GM23338 (cell line): ENCODE measurements around the gene ZCWPW2. TPM values are rescaled to one million over a fixed set of nuclear protein-coding genes. Genes with fewer than 3 reads are reported as not detected.
A peak's percentile ranks its signal among the peaks of the same experiment; 100 is the strongest.

Experiments
- ATAC-seq: fragments of 200-7000 bp; cut with Tn5 transposase; 3 replicates; pipeline ENCODE4 v1.9.1; 2020
- DNase-seq: peaks from one replicate; pipeline ENCODE4 v3.0.0-alpha.2; 2015; ENCODE audit warnings: low spot score
- H2AFZ ChIP-seq: fragments of 200-600 bp; sonication (generic); 2 replicates; pipeline ENCODE4 v1.8.0; 2016; ENCODE audit warnings: antibody characterized with exemption, mild to moderate bottlenecking, moderate library complexity
- H3F3A ChIP-seq: fragments of 200-600 bp; sonication (generic); replicated peaks from 2 replicates; pipeline ENCODE4 v1.8.0; 2017; ENCODE audit warnings: antibody characterized with exemption, mixed run types, low read depth
- H3K27ac ChIP-seq: fragments of 200-600 bp; sonication (generic); 2 replicates; pipeline ENCODE4 v1.6.1; 2016; ENCODE audit warnings: low read depth
- H3K27me3 ChIP-seq: fragments of 200-600 bp; sonication (generic); 2 replicates; pipeline ENCODE4 v1.8.0; 2016; ENCODE audit warnings: mild to moderate bottlenecking, mixed run types, moderate library complexity; ENCODE audit not compliant: insufficient read depth
- H3K36me3 ChIP-seq: fragments of 200-600 bp; sonication (generic); 2 replicates; pipeline ENCODE4 v1.8.0; 2016; ENCODE audit warnings: mild to moderate bottlenecking; ENCODE audit not compliant: insufficient read depth
- H3K4me1 ChIP-seq: fragments of 200-600 bp; sonication (generic); 2 replicates; pipeline ENCODE4 v1.8.0; 2016; ENCODE audit warnings: mild to moderate bottlenecking, moderate library complexity; ENCODE audit not compliant: insufficient read depth
- H3K4me2 ChIP-seq: fragments of 200-600 bp; sonication (generic); 2 replicates; pipeline ENCODE4 v1.7.1; 2017; ENCODE audit warnings: mixed run types
- H3K4me3 ChIP-seq: fragments of 200-600 bp; sonication (generic); 2 replicates; pipeline ENCODE4 v1.6.1; 2016; ENCODE audit warnings: mixed run types
- H3K79me2 ChIP-seq: fragments of 200-600 bp; sonication (generic); replicated peaks from 2 replicates; pipeline ENCODE4 v1.8.0; 2017; ENCODE audit warnings: mild to moderate bottlenecking; ENCODE audit not compliant: insufficient read depth
- H3K9me2 ChIP-seq: fragments of 200-600 bp; sonication (generic); 2 replicates; pipeline ENCODE4 v1.8.0; 2017; ENCODE audit not compliant: insufficient read depth
- H4K20me1 ChIP-seq: fragments of 200-600 bp; sonication (generic); replicated peaks from 2 replicates; pipeline ENCODE4 v1.8.0; 2017; ENCODE audit warnings: mild to moderate bottlenecking; ENCODE audit not compliant: insufficient read depth
- H3K27ac Mint-ChIP-seq: 2 replicates; pipeline ENCODE4 v1.8.0; 2020; ENCODE audit warnings: inconsistent platforms, mild to moderate bottlenecking, moderate library complexity, mixed read lengths
- H3K27me3 Mint-ChIP-seq: 3 replicates; pipeline ENCODE4 v1.8.0; 2022; ENCODE audit warnings: low read depth, mild to moderate bottlenecking, moderate library complexity, mixed read lengths, inconsistent platforms; ENCODE audit not compliant: insufficient read depth, poor library complexity
- H3K36me3 Mint-ChIP-seq: 3 replicates; pipeline ENCODE4 v1.8.0; 2021; ENCODE audit warnings: low read depth, mild to moderate bottlenecking, inconsistent platforms, moderate library complexity, mixed read lengths
- H3K4me1 Mint-ChIP-seq: 3 replicates; pipeline ENCODE4 v1.8.0; 2020; ENCODE audit warnings: mild to moderate bottlenecking, inconsistent platforms, mixed read lengths
- H3K4me3 Mint-ChIP-seq: 3 replicates; pipeline ENCODE4 v1.8.0; 2021; ENCODE audit warnings: moderate library complexity, mild to moderate bottlenecking, inconsistent platforms, mixed read lengths
- H3K9me3 Mint-ChIP-seq: 3 replicates; pipeline ENCODE4 v1.8.0; 2020; ENCODE audit warnings: moderate library complexity, mild to moderate bottlenecking, inconsistent platforms, mixed read lengths
- ETS1 ChIP-seq: IDR thresholded peaks from 2 replicates; pipeline ENCODE4 v1.6.1; 2016; ENCODE audit warnings: antibody characterized with exemption
- EZH2 ChIP-seq: fragments of 200-600 bp; sonication (generic); IDR thresholded peaks from one replicate; pipeline ENCODE4 v1.8.0; 2017; ENCODE audit warnings: antibody characterized with exemption, mild to moderate bottlenecking, low read depth; ENCODE audit not compliant: unreplicated experiment
- EZH2phosphoT487 ChIP-seq: fragments of 200-600 bp; sonication (generic); IDR thresholded peaks from one replicate; pipeline ENCODE4 v1.8.1; 2018; ENCODE audit warnings: antibody characterized with exemption; ENCODE audit not compliant: unreplicated experiment
- NANOG ChIP-seq: IDR thresholded peaks from 2 replicates; pipeline ENCODE4 v1.6.1; 2016; ENCODE audit warnings: antibody characterized with exemption, borderline replicate concordance
- POLR2AphosphoS5 ChIP-seq: IDR thresholded peaks from 2 replicates; pipeline ENCODE4 v1.6.1; 2016; ENCODE audit warnings: antibody characterized with exemption, low read depth
- STAT1 ChIP-seq: IDR thresholded peaks from one replicate; pipeline ENCODE4 v1.6.1; 2016; ENCODE audit warnings: antibody characterized with exemption; ENCODE audit not compliant: unreplicated experiment
- ZNF114 ChIP-seq: fragments of 250-450 bp; sonication (Bioruptor Pico); IDR thresholded peaks from 2 replicates; pipeline ENCODE4 v1.5.0; 2020; ENCODE audit warnings: mild to moderate bottlenecking, moderate library complexity
- ZNF331 ChIP-seq: fragments of 250-450 bp; sonication (Bioruptor Pico); IDR thresholded peaks from 2 replicates; pipeline ENCODE4 v1.5.0; 2020; ENCODE audit warnings: low read depth, mild to moderate bottlenecking, moderate library complexity
- polyA plus RNA-seq: library from polyadenylated mRNA; unstranded; fragments of >200 nt; fragmentation: Nextera tagmentation; extraction: Ambion mirVana; gene quantifications from 2 replicates; pipeline ENCODE4 v1.2.1, GENCODE V29; 2016
- total RNA-seq: library from RNA; depleted of rRNA; stranded (reverse); fragments of >200 nt; shearing (Covaris generic); gene quantifications from 2 replicates; pipeline ENCODE4 v1.2.3, GENCODE V29; 2014
- TF ChIP-seq, protein P1 (sequence below): IDR thresholded peaks from one replicate; pipeline ENCODE4 v1.6.1; 2018; ENCODE audit warnings: antibody characterized with exemption; ENCODE audit not compliant: unreplicated experiment
- TF ChIP-seq, protein P2 (sequence below), 2 experiments: fragments of 200-600 bp in 1 of 2; sonication (generic) in 1 of 2; conservative IDR thresholded peaks; 2 replicates each; pipeline versions ENCODE4 v1.5.1 to v1.6.1; 2016 to 2017; ENCODE audit warnings: antibody characterized with exemption in 2 of 2, low read depth in 2 of 2, mild to moderate bottlenecking in 2 of 2, moderate library complexity in 1 of 2
- TF ChIP-seq, protein P3 (sequence below): fragments of 250-450 bp; sonication (Bioruptor Pico); IDR thresholded peaks from 2 replicates; pipeline ENCODE4 v1.5.0; 2020; ENCODE audit warnings: mild to moderate bottlenecking, moderate library complexity

The ZCWPW2 gene
- total and polyA plus RNA-seq, 2 experiments from 2014 or later = 0.55 TPM; not detected in 1

- H3K4me3 Mint-ChIP-seq = no peak overlapping the region
- no peaks in the 10 kb centered on the region for H4K20me1 ChIP-seq
- no peak for DNase-seq
- H3K36me3 Mint-ChIP-seq = no peaks in the 10 kb centered on the region
- peak overlapping the region; percentile 17; the same call in 1 of the 2 replicates for H3K4me2 ChIP-seq
- TF ChIP-seq, protein P1, sequence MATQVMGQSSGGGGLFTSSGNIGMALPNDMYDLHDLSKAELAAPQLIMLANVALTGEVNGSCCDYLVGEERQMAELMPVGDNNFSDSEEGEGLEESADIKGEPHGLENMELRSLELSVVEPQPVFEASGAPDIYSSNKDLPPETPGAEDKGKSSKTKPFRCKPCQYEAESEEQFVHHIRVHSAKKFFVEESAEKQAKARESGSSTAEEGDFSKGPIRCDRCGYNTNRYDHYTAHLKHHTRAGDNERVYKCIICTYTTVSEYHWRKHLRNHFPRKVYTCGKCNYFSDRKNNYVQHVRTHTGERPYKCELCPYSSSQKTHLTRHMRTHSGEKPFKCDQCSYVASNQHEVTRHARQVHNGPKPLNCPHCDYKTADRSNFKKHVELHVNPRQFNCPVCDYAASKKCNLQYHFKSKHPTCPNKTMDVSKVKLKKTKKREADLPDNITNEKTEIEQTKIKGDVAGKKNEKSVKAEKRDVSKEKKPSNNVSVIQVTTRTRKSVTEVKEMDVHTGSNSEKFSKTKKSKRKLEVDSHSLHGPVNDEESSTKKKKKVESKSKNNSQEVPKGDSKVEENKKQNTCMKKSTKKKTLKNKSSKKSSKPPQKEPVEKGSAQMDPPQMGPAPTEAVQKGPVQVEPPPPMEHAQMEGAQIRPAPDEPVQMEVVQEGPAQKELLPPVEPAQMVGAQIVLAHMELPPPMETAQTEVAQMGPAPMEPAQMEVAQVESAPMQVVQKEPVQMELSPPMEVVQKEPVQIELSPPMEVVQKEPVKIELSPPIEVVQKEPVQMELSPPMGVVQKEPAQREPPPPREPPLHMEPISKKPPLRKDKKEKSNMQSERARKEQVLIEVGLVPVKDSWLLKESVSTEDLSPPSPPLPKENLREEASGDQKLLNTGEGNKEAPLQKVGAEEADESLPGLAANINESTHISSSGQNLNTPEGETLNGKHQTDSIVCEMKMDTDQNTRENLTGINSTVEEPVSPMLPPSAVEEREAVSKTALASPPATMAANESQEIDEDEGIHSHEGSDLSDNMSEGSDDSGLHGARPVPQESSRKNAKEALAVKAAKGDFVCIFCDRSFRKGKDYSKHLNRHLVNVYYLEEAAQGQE = no peak
- TF ChIP-seq, protein P2, sequence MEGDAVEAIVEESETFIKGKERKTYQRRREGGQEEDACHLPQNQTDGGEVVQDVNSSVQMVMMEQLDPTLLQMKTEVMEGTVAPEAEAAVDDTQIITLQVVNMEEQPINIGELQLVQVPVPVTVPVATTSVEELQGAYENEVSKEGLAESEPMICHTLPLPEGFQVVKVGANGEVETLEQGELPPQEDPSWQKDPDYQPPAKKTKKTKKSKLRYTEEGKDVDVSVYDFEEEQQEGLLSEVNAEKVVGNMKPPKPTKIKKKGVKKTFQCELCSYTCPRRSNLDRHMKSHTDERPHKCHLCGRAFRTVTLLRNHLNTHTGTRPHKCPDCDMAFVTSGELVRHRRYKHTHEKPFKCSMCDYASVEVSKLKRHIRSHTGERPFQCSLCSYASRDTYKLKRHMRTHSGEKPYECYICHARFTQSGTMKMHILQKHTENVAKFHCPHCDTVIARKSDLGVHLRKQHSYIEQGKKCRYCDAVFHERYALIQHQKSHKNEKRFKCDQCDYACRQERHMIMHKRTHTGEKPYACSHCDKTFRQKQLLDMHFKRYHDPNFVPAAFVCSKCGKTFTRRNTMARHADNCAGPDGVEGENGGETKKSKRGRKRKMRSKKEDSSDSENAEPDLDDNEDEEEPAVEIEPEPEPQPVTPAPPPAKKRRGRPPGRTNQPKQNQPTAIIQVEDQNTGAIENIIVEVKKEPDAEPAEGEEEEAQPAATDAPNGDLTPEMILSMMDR (conservative IDR thresholded peaks at IDR 0.05; ENCODE audit: low read depth in 2 of 2) = no peak
- TF ChIP-seq, protein P3, sequence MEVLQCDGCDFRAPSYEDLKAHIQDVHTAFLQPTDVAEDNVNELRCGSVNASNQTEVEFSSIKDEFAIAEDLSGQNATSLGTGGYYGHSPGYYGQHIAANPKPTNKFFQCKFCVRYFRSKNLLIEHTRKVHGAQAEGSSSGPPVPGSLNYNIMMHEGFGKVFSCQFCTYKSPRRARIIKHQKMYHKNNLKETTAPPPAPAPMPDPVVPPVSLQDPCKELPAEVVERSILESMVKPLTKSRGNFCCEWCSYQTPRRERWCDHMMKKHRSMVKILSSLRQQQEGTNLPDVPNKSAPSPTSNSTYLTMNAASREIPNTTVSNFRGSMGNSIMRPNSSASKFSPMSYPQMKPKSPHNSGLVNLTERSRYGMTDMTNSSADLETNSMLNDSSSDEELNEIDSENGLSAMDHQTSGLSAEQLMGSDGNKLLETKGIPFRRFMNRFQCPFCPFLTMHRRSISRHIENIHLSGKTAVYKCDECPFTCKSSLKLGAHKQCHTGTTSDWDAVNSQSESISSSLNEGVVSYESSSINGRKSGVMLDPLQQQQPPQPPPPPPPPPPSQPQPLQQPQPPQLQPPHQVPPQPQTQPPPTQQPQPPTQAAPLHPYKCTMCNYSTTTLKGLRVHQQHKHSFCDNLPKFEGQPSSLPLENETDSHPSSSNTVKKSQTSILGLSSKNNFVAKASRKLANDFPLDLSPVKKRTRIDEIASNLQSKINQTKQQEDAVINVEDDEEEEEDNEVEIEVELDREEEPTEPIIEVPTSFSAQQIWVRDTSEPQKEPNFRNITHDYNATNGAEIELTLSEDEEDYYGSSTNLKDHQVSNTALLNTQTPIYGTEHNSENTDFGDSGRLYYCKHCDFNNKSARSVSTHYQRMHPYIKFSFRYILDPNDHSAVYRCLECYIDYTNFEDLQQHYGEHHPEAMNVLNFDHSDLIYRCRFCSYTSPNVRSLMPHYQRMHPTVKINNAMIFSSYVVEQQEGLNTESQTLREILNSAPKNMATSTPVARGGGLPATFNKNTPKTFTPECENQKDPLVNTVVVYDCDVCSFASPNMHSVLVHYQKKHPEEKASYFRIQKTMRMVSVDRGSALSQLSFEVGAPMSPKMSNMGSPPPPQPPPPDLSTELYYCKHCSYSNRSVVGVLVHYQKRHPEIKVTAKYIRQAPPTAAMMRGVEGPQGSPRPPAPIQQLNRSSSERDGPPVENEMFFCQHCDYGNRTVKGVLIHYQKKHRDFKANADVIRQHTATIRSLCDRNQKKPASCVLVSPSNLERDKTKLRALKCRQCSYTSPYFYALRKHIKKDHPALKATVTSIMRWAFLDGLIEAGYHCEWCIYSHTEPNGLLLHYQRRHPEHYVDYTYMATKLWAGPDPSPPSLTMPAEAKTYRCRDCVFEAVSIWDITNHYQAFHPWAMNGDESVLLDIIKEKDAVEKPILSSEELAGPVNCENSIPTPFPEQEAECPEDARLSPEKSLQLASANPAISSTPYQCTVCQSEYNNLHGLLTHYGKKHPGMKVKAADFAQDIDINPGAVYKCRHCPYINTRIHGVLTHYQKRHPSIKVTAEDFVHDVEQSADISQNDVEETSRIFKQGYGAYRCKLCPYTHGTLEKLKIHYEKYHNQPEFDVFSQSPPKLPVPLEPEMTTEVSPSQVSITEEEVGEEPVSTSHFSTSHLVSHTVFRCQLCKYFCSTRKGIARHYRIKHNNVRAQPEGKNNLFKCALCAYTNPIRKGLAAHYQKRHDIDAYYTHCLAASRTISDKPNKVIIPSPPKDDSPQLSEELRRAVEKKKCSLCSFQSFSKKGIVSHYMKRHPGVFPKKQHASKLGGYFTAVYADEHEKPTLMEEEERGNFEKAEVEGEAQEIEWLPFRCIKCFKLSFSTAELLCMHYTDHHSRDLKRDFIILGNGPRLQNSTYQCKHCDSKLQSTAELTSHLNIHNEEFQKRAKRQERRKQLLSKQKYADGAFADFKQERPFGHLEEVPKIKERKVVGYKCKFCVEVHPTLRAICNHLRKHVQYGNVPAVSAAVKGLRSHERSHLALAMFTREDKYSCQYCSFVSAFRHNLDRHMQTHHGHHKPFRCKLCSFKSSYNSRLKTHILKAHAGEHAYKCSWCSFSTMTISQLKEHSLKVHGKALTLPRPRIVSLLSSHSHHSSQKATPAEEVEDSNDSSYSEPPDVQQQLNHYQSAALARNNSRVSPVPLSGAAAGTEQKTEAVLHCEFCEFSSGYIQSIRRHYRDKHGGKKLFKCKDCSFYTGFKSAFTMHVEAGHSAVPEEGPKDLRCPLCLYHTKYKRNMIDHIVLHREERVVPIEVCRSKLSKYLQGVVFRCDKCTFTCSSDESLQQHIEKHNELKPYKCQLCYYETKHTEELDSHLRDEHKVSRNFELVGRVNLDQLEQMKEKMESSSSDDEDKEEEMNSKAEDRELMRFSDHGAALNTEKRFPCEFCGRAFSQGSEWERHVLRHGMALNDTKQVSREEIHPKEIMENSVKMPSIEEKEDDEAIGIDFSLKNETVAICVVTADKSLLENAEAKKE = no peak
- TF ChIP-seq NANOG (no peak), ZNF114 (no peak), ETS1 (no peak), EZH2phosphoT487 (no peak), STAT1 (no peak), ZNF331 (CRISPR knock-in tag) (no peak), EZH2 (no peak), POLR2AphosphoS5 (no peak)
- H3K27ac ChIP-seq = 0 out of 2 replicates have a peak overlapping the region, but pooled peaks have one; percentile 12
- peaks cover 23% of the 10 kb centered on the region for H3K4me1 Mint-ChIP-seq
- no peaks in the 10 kb centered on the region; the same call in 1 of the 2 replicates for H3K79me2 ChIP-seq
- peaks cover 9% of the 10 kb centered on the region for H3K4me1 ChIP-seq
- no peak overlapping the region for H2AFZ ChIP-seq
- H3K4me3 ChIP-seq = no peak overlapping the region
- H3K27me3 ChIP-seq = no peaks in the 10 kb centered on the region
- ATAC-seq = no peak
- H3K36me3 ChIP-seq = no peaks in the 10 kb centered on the region
- no peak overlapping the region for H3K27ac Mint-ChIP-seq
- H3K27me3 Mint-ChIP-seq = no peaks in the 10 kb centered on the region
- no peaks in the 10 kb centered on the region for H3F3A ChIP-seq
- H3K9me3 Mint-ChIP-seq = no peaks in the 10 kb centered on the region
- no peaks in the 10 kb centered on the region for H3K9me2 ChIP-seq
Observed at GRCh38 chr3:28308196-28308595, 40.3 kb upstream of the ZCWPW2 start.
